ENCODE results near the gene CDKN2D. TPM values are rescaled to one million over a fixed set of nuclear protein-coding genes. Genes with fewer than 3 reads are reported as not detected.

The CDKN2D gene
- total and polyA plus RNA-seq, 10 of the 15 experiments (the other 5 are each of a cell fraction or from before 2014, with no cell fraction given) = 0.53 to 17.2 (median 6.7) TPM

DNA sequence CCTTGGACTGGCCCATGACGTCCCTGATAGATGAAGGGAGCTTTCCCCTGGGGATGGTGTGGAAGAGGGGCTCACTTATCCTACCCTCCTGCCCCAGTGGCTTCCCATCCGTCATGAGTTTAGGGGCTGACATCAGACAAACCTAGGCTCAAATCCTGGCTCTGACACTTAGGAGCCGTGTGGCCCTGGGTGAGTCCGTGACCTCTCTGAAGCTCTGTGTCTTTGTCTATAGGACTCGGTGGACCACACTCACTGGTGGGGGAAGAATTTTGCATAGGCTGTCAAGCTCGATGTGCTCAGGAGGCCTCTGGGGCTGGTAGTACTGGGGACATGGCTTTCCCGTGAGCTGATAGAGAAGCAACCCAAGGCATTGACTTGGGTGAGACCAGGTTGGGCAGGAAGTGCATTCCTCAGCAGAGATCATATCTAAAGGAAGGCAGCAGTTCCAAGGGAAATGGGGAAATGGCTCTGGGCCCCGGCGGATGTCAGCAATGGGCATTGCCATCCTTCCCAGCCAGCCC, 35.7 kb upstream of the CDKN2D start (continued):
- peak; percentile 75 for TF ChIP-seq POLR2AphosphoS5 (IDR thresholded peaks at IDR 0.05; ENCODE audit: low read length)
- TF ChIP-seq ETV6 (conservative IDR thresholded peaks at IDR 0.05 in 1 of 2, IDR thresholded peaks at IDR 0.05 in 1 of 2; ENCODE audit: borderline replicate concordance in 1 of 2, low read depth in 1 of 2) = no peak; a peak in 1 of 4 replicates
- no peak for TF ChIP-seq RCOR1 (conservative IDR thresholded peaks at IDR 0.05; ENCODE audit: low read depth, low read length)
- no peak for TF ChIP-seq RUNX3 (IDR thresholded peaks at IDR 0.05; ENCODE audit: low read length)
- TF ChIP-seq, protein P1, sequence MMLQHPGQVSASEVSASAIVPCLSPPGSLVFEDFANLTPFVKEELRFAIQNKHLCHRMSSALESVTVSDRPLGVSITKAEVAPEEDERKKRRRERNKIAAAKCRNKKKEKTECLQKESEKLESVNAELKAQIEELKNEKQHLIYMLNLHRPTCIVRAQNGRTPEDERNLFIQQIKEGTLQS (IDR thresholded peaks at IDR 0.05; ENCODE audit: borderline replicate concordance, extremely low read depth, low read depth, low read length) = no peak
- no peak for TF ChIP-seq NFYB (IDR thresholded peaks at IDR 0.05; ENCODE audit: insufficient read depth, low read depth, low read length)
- TF ChIP-seq, protein P2, sequence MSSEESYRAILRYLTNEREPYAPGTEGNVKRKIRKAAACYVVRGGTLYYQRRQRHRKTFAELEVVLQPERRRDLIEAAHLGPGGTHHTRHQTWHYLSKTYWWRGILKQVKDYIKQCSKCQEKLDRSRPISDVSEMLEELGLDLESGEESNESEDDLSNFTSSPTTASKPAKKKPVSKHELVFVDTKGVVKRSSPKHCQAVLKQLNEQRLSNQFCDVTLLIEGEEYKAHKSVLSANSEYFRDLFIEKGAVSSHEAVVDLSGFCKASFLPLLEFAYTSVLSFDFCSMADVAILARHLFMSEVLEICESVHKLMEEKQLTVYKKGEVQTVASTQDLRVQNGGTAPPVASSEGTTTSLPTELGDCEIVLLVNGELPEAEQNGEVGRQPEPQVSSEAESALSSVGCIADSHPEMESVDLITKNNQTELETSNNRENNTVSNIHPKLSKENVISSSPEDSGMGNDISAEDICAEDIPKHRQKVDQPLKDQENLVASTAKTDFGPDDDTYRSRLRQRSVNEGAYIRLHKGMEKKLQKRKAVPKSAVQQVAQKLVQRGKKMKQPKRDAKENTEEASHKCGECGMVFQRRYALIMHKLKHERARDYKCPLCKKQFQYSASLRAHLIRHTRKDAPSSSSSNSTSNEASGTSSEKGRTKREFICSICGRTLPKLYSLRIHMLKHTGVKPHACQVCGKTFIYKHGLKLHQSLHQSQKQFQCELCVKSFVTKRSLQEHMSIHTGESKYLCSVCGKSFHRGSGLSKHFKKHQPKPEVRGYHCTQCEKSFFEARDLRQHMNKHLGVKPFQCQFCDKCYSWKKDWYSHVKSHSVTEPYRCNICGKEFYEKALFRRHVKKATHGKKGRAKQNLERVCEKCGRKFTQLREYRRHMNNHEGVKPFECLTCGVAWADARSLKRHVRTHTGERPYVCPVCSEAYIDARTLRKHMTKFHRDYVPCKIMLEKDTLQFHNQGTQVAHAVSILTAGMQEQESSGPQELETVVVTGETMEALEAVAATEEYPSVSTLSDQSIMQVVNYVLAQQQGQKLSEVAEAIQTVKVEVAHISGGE (CRISPR knock-in tag; IDR thresholded peaks at IDR 0.05) = no peak
- TF ChIP-seq IKZF1 (conservative IDR thresholded peaks at IDR 0.05) = no peak; the same call in 1 of the 2 replicates
- no peak for TF ChIP-seq NFIC (IDR thresholded peaks at IDR 0.05; ENCODE audit: low read depth, low read length)
- TF ChIP-seq, protein P3, sequence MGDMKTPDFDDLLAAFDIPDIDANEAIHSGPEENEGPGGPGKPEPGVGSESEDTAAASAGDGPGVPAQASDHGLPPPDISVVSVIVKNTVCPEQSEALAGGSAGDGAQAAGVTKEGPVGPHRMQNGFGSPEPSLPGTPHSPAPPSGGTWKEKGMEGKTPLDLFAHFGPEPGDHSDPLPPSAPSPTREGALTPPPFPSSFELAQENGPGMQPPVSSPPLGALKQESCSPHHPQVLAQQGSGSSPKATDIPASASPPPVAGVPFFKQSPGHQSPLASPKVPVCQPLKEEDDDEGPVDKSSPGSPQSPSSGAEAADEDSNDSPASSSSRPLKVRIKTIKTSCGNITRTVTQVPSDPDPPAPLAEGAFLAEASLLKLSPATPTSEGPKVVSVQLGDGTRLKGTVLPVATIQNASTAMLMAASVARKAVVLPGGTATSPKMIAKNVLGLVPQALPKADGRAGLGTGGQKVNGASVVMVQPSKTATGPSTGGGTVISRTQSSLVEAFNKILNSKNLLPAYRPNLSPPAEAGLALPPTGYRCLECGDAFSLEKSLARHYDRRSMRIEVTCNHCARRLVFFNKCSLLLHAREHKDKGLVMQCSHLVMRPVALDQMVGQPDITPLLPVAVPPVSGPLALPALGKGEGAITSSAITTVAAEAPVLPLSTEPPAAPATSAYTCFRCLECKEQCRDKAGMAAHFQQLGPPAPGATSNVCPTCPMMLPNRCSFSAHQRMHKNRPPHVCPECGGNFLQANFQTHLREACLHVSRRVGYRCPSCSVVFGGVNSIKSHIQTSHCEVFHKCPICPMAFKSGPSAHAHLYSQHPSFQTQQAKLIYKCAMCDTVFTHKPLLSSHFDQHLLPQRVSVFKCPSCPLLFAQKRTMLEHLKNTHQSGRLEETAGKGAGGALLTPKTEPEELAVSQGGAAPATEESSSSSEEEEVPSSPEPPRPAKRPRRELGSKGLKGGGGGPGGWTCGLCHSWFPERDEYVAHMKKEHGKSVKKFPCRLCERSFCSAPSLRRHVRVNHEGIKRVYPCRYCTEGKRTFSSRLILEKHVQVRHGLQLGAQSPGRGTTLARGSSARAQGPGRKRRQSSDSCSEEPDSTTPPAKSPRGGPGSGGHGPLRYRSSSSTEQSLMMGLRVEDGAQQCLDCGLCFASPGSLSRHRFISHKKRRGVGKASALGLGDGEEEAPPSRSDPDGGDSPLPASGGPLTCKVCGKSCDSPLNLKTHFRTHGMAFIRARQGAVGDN (IDR thresholded peaks at IDR 0.05) = peak; percentile 67
- no peak for TF ChIP-seq ZZZ3 (IDR thresholded peaks at IDR 0.05; ENCODE audit: control insufficient read depth, insufficient read length, low read depth)
- TF ChIP-seq TAF1 (IDR thresholded peaks at IDR 0.05; ENCODE audit: borderline replicate concordance, low read depth, low read length) = no peak
- no peak for TF ChIP-seq GABPA (IDR thresholded peaks at IDR 0.05; ENCODE audit: low read depth)
- TF ChIP-seq ZSCAN29 (IDR thresholded peaks at IDR 0.05) = 0 out of 2 replicates have a peak, but pooled peaks have one; percentile 14
- 0 out of 4 replicates have a peak, but pooled peaks of 1 of the 2 experiments have one; percentile 10 for TF ChIP-seq BHLHE40 (IDR thresholded peaks at IDR 0.05; ENCODE audit: borderline replicate concordance in 1 of 2, low read depth in 2 of 2, low read length in 1 of 2)
- no peak for TF ChIP-seq CEBPB (IDR thresholded peaks at IDR 0.05; ENCODE audit: borderline replicate concordance in 1 of 2, low read depth in 2 of 2, low read length in 2 of 2)
- TF ChIP-seq, protein P4, sequence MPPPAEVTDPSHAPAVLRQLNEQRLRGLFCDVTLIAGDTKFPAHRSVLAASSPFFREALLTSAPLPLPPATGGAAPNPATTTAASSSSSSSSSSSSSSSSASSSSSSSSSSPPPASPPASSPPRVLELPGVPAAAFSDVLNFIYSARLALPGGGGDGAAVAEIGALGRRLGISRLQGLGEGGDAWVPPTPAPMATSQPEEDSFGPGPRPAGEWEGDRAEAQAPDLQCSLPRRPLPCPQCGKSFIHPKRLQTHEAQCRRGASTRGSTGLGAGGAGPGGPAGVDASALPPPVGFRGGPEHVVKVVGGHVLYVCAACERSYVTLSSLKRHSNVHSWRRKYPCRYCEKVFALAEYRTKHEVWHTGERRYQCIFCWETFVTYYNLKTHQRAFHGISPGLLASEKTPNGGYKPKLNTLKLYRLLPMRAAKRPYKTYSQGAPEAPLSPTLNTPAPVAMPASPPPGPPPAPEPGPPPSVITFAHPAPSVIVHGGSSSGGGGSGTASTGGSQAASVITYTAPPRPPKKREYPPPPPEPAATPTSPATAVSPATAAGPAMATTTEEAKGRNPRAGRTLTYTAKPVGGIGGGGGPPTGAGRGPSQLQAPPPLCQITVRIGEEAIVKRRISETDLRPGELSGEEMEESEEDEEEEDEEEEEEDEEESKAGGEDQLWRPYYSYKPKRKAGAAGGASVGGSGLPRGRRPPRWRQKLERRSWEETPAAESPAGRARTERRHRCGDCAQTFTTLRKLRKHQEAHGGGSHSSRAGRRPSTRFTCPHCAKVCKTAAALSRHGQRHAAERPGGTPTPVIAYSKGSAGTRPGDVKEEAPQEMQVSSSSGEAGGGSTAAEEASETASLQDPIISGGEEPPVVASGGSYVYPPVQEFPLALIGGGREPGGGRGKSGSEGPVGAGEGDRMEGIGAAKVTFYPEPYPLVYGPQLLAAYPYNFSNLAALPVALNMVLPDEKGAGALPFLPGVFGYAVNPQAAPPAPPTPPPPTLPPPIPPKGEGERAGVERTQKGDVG (CRISPR knock-in tag; IDR thresholded peaks at IDR 0.05) = no peak
- 0 out of 2 replicates have a peak, but pooled peaks have one; percentile 27 for TF ChIP-seq MTA3 (IDR thresholded peaks at IDR 0.05; ENCODE audit: borderline replicate concordance, low read length)
- peak; percentile 22; the same call in 1 of the 2 replicates for TF ChIP-seq DPF2 (IDR thresholded peaks at IDR 0.05)

All from GM12878 (cell line).